ENCODE data around the gene SF3B1.

Gene SF3B1

GRCh38 chr2:197434541-197435513, at the start of gene SF3B1 (continued):
- TF ChIP-seq, protein P1, sequence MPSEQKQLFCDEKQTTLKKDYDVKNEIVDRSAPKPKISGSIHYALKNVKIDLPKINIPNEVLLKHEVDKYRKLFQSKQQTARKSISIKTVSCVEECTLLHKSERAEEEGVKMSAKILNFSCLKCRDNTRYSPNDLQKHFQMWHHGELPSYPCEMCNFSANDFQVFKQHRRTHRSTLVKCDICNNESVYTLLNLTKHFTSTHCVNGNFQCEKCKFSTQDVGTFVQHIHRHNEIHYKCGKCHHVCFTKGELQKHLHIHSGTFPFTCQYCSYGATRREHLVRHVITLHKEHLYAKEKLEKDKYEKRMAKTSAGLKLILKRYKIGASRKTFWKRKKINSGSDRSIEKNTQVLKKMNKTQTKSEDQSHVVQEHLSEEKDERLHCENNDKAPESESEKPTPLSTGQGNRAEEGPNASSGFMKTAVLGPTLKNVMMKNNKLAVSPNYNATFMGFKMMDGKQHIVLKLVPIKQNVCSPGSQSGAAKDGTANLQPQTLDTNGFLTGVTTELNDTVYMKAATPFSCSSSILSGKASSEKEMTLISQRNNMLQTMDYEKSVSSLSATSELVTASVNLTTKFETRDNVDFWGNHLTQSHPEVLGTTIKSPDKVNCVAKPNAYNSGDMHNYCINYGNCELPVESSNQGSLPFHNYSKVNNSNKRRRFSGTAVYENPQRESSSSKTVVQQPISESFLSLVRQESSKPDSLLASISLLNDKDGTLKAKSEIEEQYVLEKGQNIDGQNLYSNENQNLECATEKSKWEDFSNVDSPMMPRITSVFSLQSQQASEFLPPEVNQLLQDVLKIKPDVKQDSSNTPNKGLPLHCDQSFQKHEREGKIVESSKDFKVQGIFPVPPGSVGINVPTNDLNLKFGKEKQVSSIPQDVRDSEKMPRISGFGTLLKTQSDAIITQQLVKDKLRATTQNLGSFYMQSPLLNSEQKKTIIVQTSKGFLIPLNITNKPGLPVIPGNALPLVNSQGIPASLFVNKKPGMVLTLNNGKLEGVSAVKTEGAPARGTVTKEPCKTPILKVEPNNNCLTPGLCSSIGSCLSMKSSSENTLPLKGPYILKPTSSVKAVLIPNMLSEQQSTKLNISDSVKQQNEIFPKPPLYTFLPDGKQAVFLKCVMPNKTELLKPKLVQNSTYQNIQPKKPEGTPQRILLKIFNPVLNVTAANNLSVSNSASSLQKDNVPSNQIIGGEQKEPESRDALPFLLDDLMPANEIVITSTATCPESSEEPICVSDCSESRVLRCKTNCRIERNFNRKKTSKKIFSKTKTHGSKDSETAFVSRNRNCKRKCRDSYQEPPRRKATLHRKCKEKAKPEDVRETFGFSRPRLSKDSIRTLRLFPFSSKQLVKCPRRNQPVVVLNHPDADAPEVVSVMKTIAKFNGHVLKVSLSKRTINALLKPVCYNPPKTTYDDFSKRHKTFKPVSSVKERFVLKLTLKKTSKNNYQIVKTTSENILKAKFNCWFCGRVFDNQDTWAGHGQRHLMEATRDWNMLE (tag by site-specific recombination; conservative IDR thresholded peaks at IDR 0.05; ENCODE audit: low read depth): peak; percentile 49; the same call in 1 of the 2 replicates
- TF ChIP-seq ZNF335 (tag by site-specific recombination; conservative IDR thresholded peaks at IDR 0.05) (peak; percentile 88), ZNF664 (tag by site-specific recombination; IDR thresholded peaks at IDR 0.05) (no peak), PBX3 (CRISPR knock-in tag; IDR thresholded peaks at IDR 0.05) (0 out of 2 replicates have a peak, but pooled peaks have one; percentile 25), TRIM28 (IDR thresholded peaks at IDR 0.05; ENCODE audit: borderline replicate concordance, low read length) (no peak), MYNN (tag by site-specific recombination; IDR thresholded peaks at IDR 0.05; ENCODE audit: borderline replicate concordance) (no peak), ZNF629 (tag by site-specific recombination; IDR thresholded peaks at IDR 0.05) (0 out of 2 replicates have a peak, but pooled peaks have one; percentile 44), ZBTB11 (tag by site-specific recombination; conservative IDR thresholded peaks at IDR 0.05; ENCODE audit: low read depth) (peak; percentile 85), ZNF596 (tag by site-specific recombination; IDR thresholded peaks at IDR 0.05) (no peak), ZNF112 (tag by site-specific recombination; IDR thresholded peaks at IDR 0.05) (no peak), ZNF501 (tag by site-specific recombination; IDR thresholded peaks at IDR 0.05) (peak; percentile 77), ZBTB26 (tag by site-specific recombination; optimal IDR thresholded peaks at IDR 0.05) (peak; percentile 90), ZNF521 (tag by site-specific recombination; IDR thresholded peaks at IDR 0.05) (no peak), ZNF223 (tag by site-specific recombination; IDR thresholded peaks at IDR 0.05) (peak; percentile 97), ZNF169 (tag by site-specific recombination; IDR thresholded peaks at IDR 0.05) (no peak), IKZF3 (tag by site-specific recombination; IDR thresholded peaks at IDR 0.05) (0 out of 2 replicates have a peak, but pooled peaks have one; percentile 39), ZNF76 (tag by site-specific recombination; IDR thresholded peaks at IDR 0.05; ENCODE audit: borderline replicate concordance, low read depth) (peak; percentile 90), ZSCAN30 (tag by site-specific recombination; IDR thresholded peaks at IDR 0.05) (no peak), ZNF280D (tag by site-specific recombination; IDR thresholded peaks at IDR 0.05) (no peak), ZBTB8A (tag by site-specific recombination; IDR thresholded peaks at IDR 0.05) (0 out of 2 replicates have a peak, but pooled peaks have one; percentile 21), KLF16 (tag by site-specific recombination; IDR thresholded peaks at IDR 0.05) (no peak), GLIS1 (tag by site-specific recombination; IDR thresholded peaks at IDR 0.05) (peak; percentile 47; the same call in 1 of the 2 replicates)
- TF ChIP-seq, protein P2, sequence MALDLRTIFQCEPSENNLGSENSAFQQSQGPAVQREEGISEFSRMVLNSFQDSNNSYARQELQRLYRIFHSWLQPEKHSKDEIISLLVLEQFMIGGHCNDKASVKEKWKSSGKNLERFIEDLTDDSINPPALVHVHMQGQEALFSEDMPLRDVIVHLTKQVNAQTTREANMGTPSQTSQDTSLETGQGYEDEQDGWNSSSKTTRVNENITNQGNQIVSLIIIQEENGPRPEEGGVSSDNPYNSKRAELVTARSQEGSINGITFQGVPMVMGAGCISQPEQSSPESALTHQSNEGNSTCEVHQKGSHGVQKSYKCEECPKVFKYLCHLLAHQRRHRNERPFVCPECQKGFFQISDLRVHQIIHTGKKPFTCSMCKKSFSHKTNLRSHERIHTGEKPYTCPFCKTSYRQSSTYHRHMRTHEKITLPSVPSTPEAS (tag by site-specific recombination; IDR thresholded peaks at IDR 0.05): no peak
